Measurements from ENCODE around the gene GALK2. TPM values are rescaled to one million over a fixed set of nuclear protein-coding genes. Genes with fewer than 3 reads are reported as not detected.

GALK2 gene
- total RNA-seq, 1 experiment from 2014 or later: 35.0 TPM

DNA sequence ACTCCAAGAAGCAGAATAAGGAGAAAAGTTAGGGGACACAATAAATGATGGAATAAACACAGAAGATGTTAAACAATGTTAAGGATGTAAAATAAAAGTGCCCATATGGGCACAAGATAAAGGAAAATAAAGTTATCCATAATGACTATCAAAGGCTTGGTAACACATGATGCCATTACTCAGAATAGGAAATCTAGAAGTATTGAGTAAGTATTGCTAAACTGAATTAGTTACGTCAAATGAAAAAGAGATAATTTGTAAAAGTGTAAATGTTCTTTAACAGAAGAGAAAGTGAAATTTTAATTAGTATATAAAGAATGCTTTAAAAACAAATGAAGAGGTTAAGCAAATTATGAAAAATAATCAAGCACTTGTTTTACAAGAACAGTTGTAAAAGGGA lies 21.3 kb upstream of the GALK2 start:
- no peak for TF ChIP-seq SIN3A (IDR thresholded peaks at IDR 0.05; ENCODE audit: borderline replicate concordance, insufficient read depth, low read depth, low read length)
- TF ChIP-seq, protein P1, sequence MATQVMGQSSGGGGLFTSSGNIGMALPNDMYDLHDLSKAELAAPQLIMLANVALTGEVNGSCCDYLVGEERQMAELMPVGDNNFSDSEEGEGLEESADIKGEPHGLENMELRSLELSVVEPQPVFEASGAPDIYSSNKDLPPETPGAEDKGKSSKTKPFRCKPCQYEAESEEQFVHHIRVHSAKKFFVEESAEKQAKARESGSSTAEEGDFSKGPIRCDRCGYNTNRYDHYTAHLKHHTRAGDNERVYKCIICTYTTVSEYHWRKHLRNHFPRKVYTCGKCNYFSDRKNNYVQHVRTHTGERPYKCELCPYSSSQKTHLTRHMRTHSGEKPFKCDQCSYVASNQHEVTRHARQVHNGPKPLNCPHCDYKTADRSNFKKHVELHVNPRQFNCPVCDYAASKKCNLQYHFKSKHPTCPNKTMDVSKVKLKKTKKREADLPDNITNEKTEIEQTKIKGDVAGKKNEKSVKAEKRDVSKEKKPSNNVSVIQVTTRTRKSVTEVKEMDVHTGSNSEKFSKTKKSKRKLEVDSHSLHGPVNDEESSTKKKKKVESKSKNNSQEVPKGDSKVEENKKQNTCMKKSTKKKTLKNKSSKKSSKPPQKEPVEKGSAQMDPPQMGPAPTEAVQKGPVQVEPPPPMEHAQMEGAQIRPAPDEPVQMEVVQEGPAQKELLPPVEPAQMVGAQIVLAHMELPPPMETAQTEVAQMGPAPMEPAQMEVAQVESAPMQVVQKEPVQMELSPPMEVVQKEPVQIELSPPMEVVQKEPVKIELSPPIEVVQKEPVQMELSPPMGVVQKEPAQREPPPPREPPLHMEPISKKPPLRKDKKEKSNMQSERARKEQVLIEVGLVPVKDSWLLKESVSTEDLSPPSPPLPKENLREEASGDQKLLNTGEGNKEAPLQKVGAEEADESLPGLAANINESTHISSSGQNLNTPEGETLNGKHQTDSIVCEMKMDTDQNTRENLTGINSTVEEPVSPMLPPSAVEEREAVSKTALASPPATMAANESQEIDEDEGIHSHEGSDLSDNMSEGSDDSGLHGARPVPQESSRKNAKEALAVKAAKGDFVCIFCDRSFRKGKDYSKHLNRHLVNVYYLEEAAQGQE (IDR thresholded peaks at IDR 0.05; ENCODE audit: insufficient read depth in 1 of 2, low read depth in 2 of 2, low read length in 1 of 2): no peak
- no peak for TF ChIP-seq TCF7L2 (IDR thresholded peaks at IDR 0.05; ENCODE audit: low read depth, low read length)
- TF ChIP-seq POLR2AphosphoS5 (IDR thresholded peaks at IDR 0.05; ENCODE audit: low read depth, low read length): no peak
- TF ChIP-seq, protein P2, sequence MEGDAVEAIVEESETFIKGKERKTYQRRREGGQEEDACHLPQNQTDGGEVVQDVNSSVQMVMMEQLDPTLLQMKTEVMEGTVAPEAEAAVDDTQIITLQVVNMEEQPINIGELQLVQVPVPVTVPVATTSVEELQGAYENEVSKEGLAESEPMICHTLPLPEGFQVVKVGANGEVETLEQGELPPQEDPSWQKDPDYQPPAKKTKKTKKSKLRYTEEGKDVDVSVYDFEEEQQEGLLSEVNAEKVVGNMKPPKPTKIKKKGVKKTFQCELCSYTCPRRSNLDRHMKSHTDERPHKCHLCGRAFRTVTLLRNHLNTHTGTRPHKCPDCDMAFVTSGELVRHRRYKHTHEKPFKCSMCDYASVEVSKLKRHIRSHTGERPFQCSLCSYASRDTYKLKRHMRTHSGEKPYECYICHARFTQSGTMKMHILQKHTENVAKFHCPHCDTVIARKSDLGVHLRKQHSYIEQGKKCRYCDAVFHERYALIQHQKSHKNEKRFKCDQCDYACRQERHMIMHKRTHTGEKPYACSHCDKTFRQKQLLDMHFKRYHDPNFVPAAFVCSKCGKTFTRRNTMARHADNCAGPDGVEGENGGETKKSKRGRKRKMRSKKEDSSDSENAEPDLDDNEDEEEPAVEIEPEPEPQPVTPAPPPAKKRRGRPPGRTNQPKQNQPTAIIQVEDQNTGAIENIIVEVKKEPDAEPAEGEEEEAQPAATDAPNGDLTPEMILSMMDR (IDR thresholded peaks at IDR 0.05): no peak
- no peak overlapping the region for H3K27ac ChIP-seq (ENCODE audit: low read length)
- intact Hi-C loops (cut with micrococcal nuclease; ENCODE audit: unreplicated experiment) (no loop called here), in situ Hi-C loops (cut with HindIII; ENCODE audit: low pct_unique_long_range_greater_than_20kb, low sequenced_read_pairs) (no loop called here)
- H3K9me3 ChIP-seq (ENCODE audit: control insufficient read depth, insufficient read depth, low read depth, low read length): no peaks in the 10 kb centered on the region
- POLR2A ChIA-PET: no interaction called here
- peaks cover 8% of the 10 kb centered on the region; the same call in 1 of the 2 replicates for H3K36me3 ChIP-seq (ENCODE audit: control insufficient read depth, insufficient read depth, low read length)
- no TSS peak for BruUV-seq (replicated peaks)
- no peak for ATAC-seq
- no peak overlapping the region for H3K4me3 ChIP-seq (ENCODE audit: low read depth in 2 of 2, low read length in 2 of 2)
- H3K27me3 ChIP-seq (ENCODE audit: control insufficient read depth, insufficient read depth, low read length): no peaks in the 10 kb centered on the region
- CTCF ChIA-PET: no interaction called here
- peaks cover 12% of the 10 kb centered on the region; the same call in 1 of the 2 replicates for H3K4me1 ChIP-seq (ENCODE audit: control insufficient read depth, insufficient read depth, low read length)
- no peak for DNase-seq (ENCODE audit: low read depth, low spot score)

DNA sequence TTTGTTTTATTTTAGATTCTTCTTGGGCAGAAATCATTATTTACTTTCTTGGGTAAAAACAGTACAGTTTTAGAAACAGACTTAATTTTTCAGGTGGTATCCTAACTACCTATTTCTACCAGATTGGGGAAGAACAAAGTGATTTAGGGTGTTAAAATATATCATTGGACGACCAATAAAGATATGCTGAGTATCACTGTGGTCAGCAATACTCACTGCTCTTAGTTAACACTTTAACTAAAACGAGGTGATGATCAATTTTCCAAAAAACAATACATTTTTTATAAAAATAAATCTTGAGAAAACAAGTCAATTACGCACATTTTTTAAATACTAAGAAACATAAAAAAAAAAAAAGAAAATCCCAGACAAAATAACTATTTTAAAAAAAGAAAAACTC lies 18.2 kb upstream of the GALK2 start:
- ATAC-seq: no peak
- no peak for DNase-seq (ENCODE audit: low read depth, low spot score)
- H3K9me3 ChIP-seq (ENCODE audit: control insufficient read depth, insufficient read depth, low read depth, low read length): no peaks in the 10 kb centered on the region
- ChIA-PET CTCF (no interaction called here), POLR2A (interaction anchor here (0.6 kb wide), 1 partner anchor 34 kb away, joined by 6 read pairs; no protein-coding TSS in a partner anchor)
- H3K36me3 ChIP-seq (ENCODE audit: control insufficient read depth, insufficient read depth, low read length): no peaks in the 10 kb centered on the region; the same call in 1 of the 2 replicates
- H3K4me1 ChIP-seq (ENCODE audit: control insufficient read depth, insufficient read depth, low read length): peaks cover 8% of the 10 kb centered on the region; the same call in 1 of the 2 replicates
- no peak for TF ChIP-seq POLR2AphosphoS5 (IDR thresholded peaks at IDR 0.05; ENCODE audit: low read depth, low read length)
- TF ChIP-seq, protein P2 (IDR thresholded peaks at IDR 0.05): no peak
- TF ChIP-seq TCF7L2 (IDR thresholded peaks at IDR 0.05; ENCODE audit: low read depth, low read length): no peak
- TF ChIP-seq, protein P1 (IDR thresholded peaks at IDR 0.05; ENCODE audit: insufficient read depth in 1 of 2, low read depth in 2 of 2, low read length in 1 of 2): no peak
- TF ChIP-seq SIN3A (IDR thresholded peaks at IDR 0.05; ENCODE audit: borderline replicate concordance, insufficient read depth, low read depth, low read length): no peak
- no peak overlapping the region for H3K4me3 ChIP-seq (ENCODE audit: low read depth in 2 of 2, low read length in 2 of 2)
- intact Hi-C loops (cut with micrococcal nuclease; ENCODE audit: unreplicated experiment) (no loop called here), in situ Hi-C loops (cut with HindIII; ENCODE audit: low pct_unique_long_range_greater_than_20kb, low sequenced_read_pairs) (no loop called here)
- BruUV-seq (replicated peaks): no TSS peak
- no peak overlapping the region for H3K27ac ChIP-seq (ENCODE audit: low read length)
- H3K27me3 ChIP-seq (ENCODE audit: control insufficient read depth, insufficient read depth, low read length): no peaks in the 10 kb centered on the region

Measured in Panc1 (cell line).